Skeletal muscle tissue (tissue), 4 donors: ENCODE data around the gene MYCN. TPM values are rescaled to one million over a fixed set of nuclear protein-coding genes. Genes with fewer than 3 reads are reported as not detected.

Experiments used
- H3K27ac ChIP-seq: one replicate; pipeline ENCODE4 v1.7.0; 2013; ENCODE audit warnings: mild to moderate bottlenecking, low read depth, low read length, inconsistent platforms
- H3K27me3 ChIP-seq, 3 donors: one replicate each; pipeline ENCODE4 v1.7.0; 2013; ENCODE audit warnings: low read length in 3 of 3; ENCODE audit not compliant: control insufficient read depth in 3 of 3, insufficient read depth in 3 of 3
- H3K36me3 ChIP-seq, 3 donors: one replicate each; pipeline ENCODE4 v1.7.0; 2013; ENCODE audit warnings: low read length in 3 of 3; ENCODE audit not compliant: control insufficient read depth in 3 of 3, insufficient read depth in 3 of 3
- H3K4me1 ChIP-seq, 3 donors: one replicate each; pipeline ENCODE4 v1.7.0; 2013; ENCODE audit warnings: low read length in 3 of 3, mild to moderate bottlenecking in 3 of 3; ENCODE audit not compliant: control insufficient read depth in 3 of 3, insufficient read depth in 3 of 3
- H3K4me3 ChIP-seq, 3 donors: one replicate each; pipeline ENCODE4 v1.7.0; 2013; ENCODE audit warnings: low read length in 3 of 3
- H3K9ac ChIP-seq, 3 donors: one replicate each; pipeline ENCODE4 v1.7.0; 2013; ENCODE audit warnings: low read length in 3 of 3, mild to moderate bottlenecking in 3 of 3, moderate library complexity in 2 of 3, low read depth in 1 of 3
- H3K9me3 ChIP-seq, 3 donors: one replicate each; pipeline ENCODE4 v1.7.0; 2013; ENCODE audit warnings: low read length in 3 of 3; ENCODE audit not compliant: control insufficient read depth in 3 of 3
- total RNA-seq: library from RNA; depleted of rRNA; stranded (reverse); fragments of >200 nt; gene quantifications from one replicate; pipeline ENCODE4 v1.2.3, GENCODE V29; 2014
- donor health status: Osteomylitis.

The MYCN gene
- 7.3 TPM for total RNA-seq

DNA sequence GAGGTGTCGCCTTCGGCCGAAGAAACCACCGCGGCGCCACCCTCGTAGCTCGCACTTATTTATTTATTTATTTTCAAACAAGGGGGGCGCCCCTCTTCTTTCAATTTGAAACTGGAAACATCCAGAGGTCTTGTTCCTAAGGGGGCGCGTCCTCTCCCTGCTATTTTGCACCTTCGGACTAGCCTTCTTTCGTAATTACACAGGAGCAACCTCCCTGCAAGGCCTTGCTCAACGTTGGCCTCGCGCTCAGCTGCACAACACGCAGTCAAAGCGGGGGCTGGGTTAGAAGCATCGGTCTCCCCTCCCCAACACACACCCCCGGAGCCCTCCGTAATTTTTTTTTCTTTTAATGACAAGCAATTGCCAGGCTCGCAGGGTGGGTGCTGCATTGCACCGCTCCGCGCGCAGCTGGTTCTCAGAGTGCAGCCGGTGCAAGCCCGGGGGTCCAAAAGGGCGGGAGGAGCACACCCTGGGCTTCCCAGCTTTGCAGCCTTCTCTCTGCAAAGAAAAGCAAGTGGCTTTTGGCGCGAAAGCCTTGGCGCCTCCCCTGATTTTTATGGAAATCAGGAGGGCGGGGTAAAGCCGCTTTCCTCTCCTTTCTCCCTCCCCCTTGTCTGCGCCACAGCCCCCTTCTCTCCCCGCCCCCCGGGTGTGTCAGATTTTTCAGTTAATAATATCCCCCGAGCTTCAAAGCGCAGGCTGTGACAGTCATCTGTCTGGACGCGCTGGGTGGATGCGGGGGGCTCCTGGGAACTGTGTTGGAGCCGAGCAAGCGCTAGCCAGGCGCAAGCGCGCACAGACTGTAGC lies at the start of gene MYCN:
Gene MYCN, plus strand, starts transcription at position 697 of the 807 bp plus-strand sequence. CDS start 1,515 bp downstream, outside the sequence.
- Histone ChIP-seq H3K27ac (no peak within 1 kb of the TSS), H3K9me3 (no peaks in the 10 kb centered on the region), H3K36me3 (no peaks in the 10 kb centered on the region), H3K27me3 (peaks cover 14 to 35% (median 30%) of the 10 kb centered on the region in 3 donors), H3K4me1 (peaks cover 36 to 40% (median 37%) of the 10 kb centered on the region in 3 donors), H3K9ac (peak within 1 kb of the TSS in 1 of 3 donors; percentile 50), H3K4me3 (peak within 1 kb of the TSS; percentile 71 to 77 (median 76))

DNA sequence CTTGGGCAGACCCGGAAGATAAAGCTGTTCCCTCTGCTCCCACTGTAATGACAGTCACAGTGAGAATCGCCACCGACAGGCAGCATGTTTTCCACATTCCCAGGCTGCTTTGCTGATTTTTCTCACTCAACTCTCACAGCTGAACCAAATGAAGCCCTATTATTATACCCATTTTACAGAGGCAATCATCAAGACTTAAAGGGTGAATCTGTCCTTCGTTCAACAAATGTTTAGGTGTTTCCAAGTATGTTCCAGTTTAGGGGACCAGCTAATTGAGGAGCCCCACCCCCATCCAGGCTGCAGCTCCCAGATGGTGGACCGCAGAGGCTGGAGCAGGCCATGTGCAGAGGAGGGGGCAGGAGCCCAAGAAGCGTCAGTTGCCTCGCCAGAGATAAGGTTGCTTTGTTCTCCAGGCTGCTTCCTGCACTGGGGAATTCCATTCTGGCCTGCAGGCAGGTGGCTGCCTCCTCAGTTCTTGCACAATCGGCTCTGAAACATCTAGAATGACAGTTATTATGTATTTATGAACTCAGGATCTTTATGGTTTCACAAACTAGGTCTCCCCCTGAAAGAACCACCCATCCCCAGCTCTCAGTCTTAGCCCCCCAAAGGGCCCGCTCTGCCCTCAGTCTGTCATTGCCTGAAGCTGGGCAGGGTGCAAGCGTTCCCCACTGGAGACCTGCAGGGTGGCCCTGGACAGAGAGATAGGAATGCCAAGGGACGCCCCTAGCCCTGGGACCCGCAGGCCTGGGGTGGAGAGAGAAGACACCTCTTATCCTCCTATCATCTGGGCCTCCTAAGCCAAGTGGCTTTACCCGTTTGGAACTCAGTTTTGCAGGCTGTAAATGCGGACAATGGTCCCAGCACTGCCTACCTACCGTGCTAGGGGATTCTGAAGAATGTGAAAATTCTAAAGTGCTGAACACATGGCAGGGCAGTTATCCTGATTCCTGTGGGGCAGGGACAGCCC lies 49.1 kb upstream of the MYCN start:
- H3K27ac ChIP-seq = no peak overlapping the region

GRCh38 chr2:15892151-15892880 lies 48.0 kb upstream of the MYCN start:
- no peak overlapping the region for H3K27ac ChIP-seq
- H3K27me3 ChIP-seq = peaks cover 0 to 5% (median 5%) of the 10 kb centered on the region in 3 donors
- no peaks in the 10 kb centered on the region for H3K36me3 ChIP-seq
- H3K9me3 ChIP-seq = no peaks in the 10 kb centered on the region
- H3K9ac ChIP-seq = no peak overlapping the region
- no peak overlapping the region for H3K4me3 ChIP-seq
- H3K4me1 ChIP-seq = peaks cover 0 to 2% (median 0%) of the 10 kb centered on the region in 3 donors

More for the DNA sequence above, 49.1 kb upstream of the MYCN start:
- H3K4me1 ChIP-seq = peaks cover 0 to 2% (median 0%) of the 10 kb centered on the region in 3 donors
- no peak overlapping the region for H3K9ac ChIP-seq
- H3K27me3 ChIP-seq = peaks cover 0 to 5% (median 5%) of the 10 kb centered on the region in 3 donors
- no peaks in the 10 kb centered on the region for H3K9me3 ChIP-seq
- no peaks in the 10 kb centered on the region for H3K36me3 ChIP-seq
- no peak overlapping the region for H3K4me3 ChIP-seq

DNA sequence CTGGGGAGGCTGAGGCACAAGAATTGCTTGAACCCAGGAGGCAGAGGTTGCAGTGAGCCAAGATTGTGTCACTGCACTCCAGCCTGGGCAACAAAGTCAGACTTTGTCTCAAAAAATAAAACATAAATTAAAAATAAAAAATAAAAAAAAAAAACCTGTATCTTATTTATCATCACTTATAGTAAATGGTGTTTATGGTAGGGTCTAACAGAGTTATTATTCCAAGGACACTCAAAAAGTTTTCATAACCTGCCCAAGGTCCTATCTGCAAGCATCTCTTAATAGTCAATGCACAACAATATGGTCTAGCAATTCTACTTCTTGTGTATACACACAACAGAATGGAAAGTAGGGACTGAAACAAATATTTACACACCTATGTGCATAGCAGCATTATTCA lies 47.3 kb upstream of the MYCN start:
- no peak overlapping the region for H3K27ac ChIP-seq
- no peaks in the 10 kb centered on the region for H3K36me3 ChIP-seq
- H3K9ac ChIP-seq = no peak overlapping the region
- no peak overlapping the region for H3K4me3 ChIP-seq
- H3K9me3 ChIP-seq = no peaks in the 10 kb centered on the region
- H3K4me1 ChIP-seq = peaks cover 0 to 2% (median 0%) of the 10 kb centered on the region in 3 donors
- H3K27me3 ChIP-seq = peaks cover 0 to 5% (median 5%) of the 10 kb centered on the region in 3 donors

GRCh38 chr2:15893689-15894480 lies 46.5 kb upstream of the MYCN start:
- Histone ChIP-seq H3K4me1 (peaks cover 0 to 2% (median 0%) of the 10 kb centered on the region in 3 donors), H3K27ac (no peak overlapping the region), H3K27me3 (peaks cover 0 to 5% (median 5%) of the 10 kb centered on the region in 3 donors), H3K9ac (no peak overlapping the region), H3K9me3 (peaks cover 0 to 2% (median 0%) of the 10 kb centered on the region in 3 donors), H3K4me3 (no peak overlapping the region), H3K36me3 (no peaks in the 10 kb centered on the region)

DNA sequence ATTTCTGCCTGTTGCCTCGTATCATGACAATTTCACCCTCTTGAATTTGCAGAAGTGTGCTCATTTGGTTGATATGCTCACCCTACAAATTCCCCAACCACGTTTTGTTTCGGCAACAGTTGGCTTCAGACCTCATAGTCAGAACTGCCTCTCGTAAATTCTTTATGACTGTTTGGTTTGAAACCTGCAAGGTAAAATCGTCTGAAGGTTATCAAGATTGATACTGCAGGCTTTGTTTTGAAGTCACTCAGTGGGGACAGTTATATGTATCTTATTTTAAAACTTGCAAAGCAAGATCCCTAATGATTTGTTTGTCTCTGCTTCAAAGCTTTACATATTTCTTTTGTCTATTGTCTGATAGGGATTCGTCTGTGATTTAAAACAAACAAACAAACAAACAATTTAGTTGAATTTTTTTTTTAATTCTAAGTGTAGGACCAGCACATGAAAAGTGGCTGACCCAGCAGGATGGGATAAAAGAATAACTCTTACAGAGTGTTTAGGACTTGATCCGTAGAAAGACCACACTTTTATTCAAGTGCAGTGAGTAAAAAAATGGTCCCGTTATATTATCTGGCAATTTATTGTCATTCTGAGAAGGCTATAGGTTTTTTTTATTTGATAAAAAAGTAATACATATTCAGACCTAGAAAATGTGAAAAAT lies 45.7 kb upstream of the MYCN start:
- H3K9me3 ChIP-seq = peaks cover 0 to 2% (median 0%) of the 10 kb centered on the region in 3 donors
- H3K4me3 ChIP-seq = no peak overlapping the region
- H3K27ac ChIP-seq = no peak overlapping the region
- no peak overlapping the region for H3K9ac ChIP-seq
- H3K27me3 ChIP-seq = peaks cover 0 to 5% (median 5%) of the 10 kb centered on the region in 3 donors
- peaks cover 0 to 2% (median 0%) of the 10 kb centered on the region in 3 donors for H3K4me1 ChIP-seq
- no peaks in the 10 kb centered on the region for H3K36me3 ChIP-seq

DNA sequence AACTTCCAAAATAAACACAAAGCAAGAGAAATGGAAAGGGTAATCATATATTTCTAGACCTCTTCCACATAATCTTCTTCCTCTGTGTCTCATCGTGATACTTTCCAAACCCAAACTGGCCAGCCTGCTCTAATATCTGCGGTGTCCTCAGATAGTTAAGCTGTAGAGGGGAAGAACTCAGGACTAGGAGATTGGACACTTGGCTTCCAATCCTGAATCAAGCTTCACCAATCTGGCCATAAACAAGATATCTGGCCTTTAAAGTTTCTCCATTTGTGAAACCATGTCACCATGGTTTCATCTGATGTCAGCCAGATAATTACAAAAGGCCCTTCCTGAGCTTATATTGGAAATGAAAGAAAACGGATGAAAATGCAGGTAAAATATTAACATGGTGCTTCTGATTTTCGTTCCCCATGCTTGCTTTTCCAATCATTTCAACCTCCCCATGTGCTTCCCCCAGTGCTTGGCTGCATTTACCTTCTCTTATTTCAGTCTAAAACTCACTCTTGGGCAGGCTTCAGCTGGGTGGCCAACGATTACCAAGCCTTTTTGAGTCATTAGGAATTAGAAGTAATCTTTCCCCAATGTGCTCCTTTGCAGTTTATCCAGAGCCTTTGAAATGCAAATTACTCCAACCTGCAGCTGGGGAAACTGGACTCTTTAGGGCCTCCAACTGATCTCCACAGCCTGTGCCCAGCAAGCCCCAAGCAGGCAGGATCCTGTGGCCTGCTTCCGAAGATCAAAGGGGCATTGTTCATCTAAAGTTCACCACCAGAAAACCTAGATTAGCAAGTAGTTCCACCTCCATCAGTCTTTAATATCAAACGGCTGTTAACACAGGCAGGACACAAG lies 44.5 kb upstream of the MYCN start:
- Histone ChIP-seq H3K9ac (no peak overlapping the region), H3K4me1 (no peaks in the 10 kb centered on the region), H3K27me3 (no peaks in the 10 kb centered on the region), H3K4me3 (no peak overlapping the region), H3K27ac (no peak overlapping the region), H3K36me3 (no peaks in the 10 kb centered on the region), H3K9me3 (peaks cover 0 to 2% (median 0%) of the 10 kb centered on the region in 3 donors)

- H3K9ac ChIP-seq = no peak overlapping the region
- no peaks in the 10 kb centered on the region for H3K27me3 ChIP-seq
- no peaks in the 10 kb centered on the region for H3K36me3 ChIP-seq
- no peak overlapping the region for H3K27ac ChIP-seq
- no peaks in the 10 kb centered on the region for H3K4me1 ChIP-seq
- H3K4me3 ChIP-seq = no peak overlapping the region
- peaks cover 0 to 2% (median 0%) of the 10 kb centered on the region in 3 donors for H3K9me3 ChIP-seq
Observed at GRCh38 chr2:15896859-15897258, 43.5 kb upstream of the MYCN start.
